Measurements from ENCODE around the gene DCHS1.
A peak's percentile ranks its signal among the peaks of the same experiment; 100 is the strongest.

DCHS1 gene

GRCh38 chr11:6574816-6575715 lies 80.5 kb downstream of the DCHS1 start:
- Histone ChIP-seq H3K27ac (peak overlapping the region in 1 of 21 experiments; percentile 10), H3K4me3 (no peak overlapping the region)

- no peak overlapping the region for H3K27ac ChIP-seq
- no peak overlapping the region for H3K4me3 ChIP-seq
Observed at GRCh38 chr11:6572215-6572614, 83.4 kb downstream of the DCHS1 start.

- H3K4me3 ChIP-seq, result no peak overlapping the region
Observed at GRCh38 chr11:6571434-6572008, 84.1 kb downstream of the DCHS1 start.

More at GRCh38 chr11:6571434-6572008, 84.1 kb downstream of the DCHS1 start:
- no peak overlapping the region for H3K27ac ChIP-seq
